IMR-90 (cell line): ENCODE data around the gene NCOA7. TPM values are rescaled to one million over a fixed set of nuclear protein-coding genes. Genes with fewer than 3 reads are reported as not detected.

ENCODE experiments used
- ATAC-seq: fragments of 200-7000 bp; cut with Tn5 transposase; 2 replicates; pipeline ENCODE4 v1.9.1; 2020; ENCODE audit warnings: low read depth, mild to moderate bottlenecking, moderate library complexity
- BruUV-seq: library from RNA; stranded (reverse); fragments of 400-500 nt; replicated peaks from 2 replicates; lab custom pipeline; 2021; lab: Mats Ljungman, UMichigan
- CTCF ChIA-PET: fragments of 300-600 bp; formaldehyde crosslinking; extraction: SDS; loops from one replicate; lab custom pipeline; 2021; ENCODE audit warnings: antibody characterized with exemption; lab: Yijun Ruan, JAX
- POLR2A ChIA-PET: fragments of 300-600 bp; sonication (Branson Sonifier 250); formaldehyde crosslinking; loops from one replicate; lab custom pipeline; 2022; ENCODE audit warnings: antibody characterized with exemption; ENCODE audit not compliant: unreplicated experiment; lab: Charles Lee
- DNase-seq: peaks from one replicate; pipeline ENCODE4 v3.0.0; 2013
- H2AFZ ChIP-seq: replicated peaks from 2 replicates; pipeline ENCODE3; 2013; ENCODE audit warnings: low read length, mild to moderate bottlenecking; ENCODE audit not compliant: poor library complexity
- H2AK5ac ChIP-seq: 2 replicates; pipeline ENCODE4 v1.6.1; 2013; ENCODE audit warnings: low read depth, low read length, inconsistent platforms
- H2AK9ac ChIP-seq: replicated peaks from 2 replicates; pipeline ENCODE3; 2013; ENCODE audit warnings: mild to moderate bottlenecking, low read depth, low read length, moderate library complexity; ENCODE audit not compliant: poor library complexity
- H2BK120ac ChIP-seq: 2 replicates; pipeline ENCODE4 v1.6.1; 2013; ENCODE audit warnings: low read depth, low read length, inconsistent platforms
- H2BK15ac ChIP-seq: 3 replicates; pipeline ENCODE4 v1.6.1; 2013; ENCODE audit warnings: low read depth, low read length, inconsistent platforms
- H2BK20ac ChIP-seq: 2 replicates; pipeline ENCODE4 v1.6.1; 2013; ENCODE audit warnings: low read depth, mild to moderate bottlenecking, inconsistent platforms, low read length, moderate library complexity
- H2BK5ac ChIP-seq: 2 replicates; pipeline ENCODE4 v1.6.1; 2013; ENCODE audit warnings: mild to moderate bottlenecking, low read depth, low read length, inconsistent platforms; ENCODE audit not compliant: poor library complexity, severe bottlenecking
- H3K14ac ChIP-seq: replicated peaks from 2 replicates; pipeline ENCODE4 v1.6.1; 2013; ENCODE audit warnings: low read depth, low read length, inconsistent platforms
- H3K18ac ChIP-seq: 2 replicates; pipeline ENCODE4 v1.6.1; 2013; ENCODE audit warnings: low read depth, low read length, control low read depth
- H3K23ac ChIP-seq: 2 replicates; pipeline ENCODE4 v1.6.1; 2013; ENCODE audit warnings: low read depth, low read length, inconsistent platforms
- H3K27ac ChIP-seq: 2 replicates; pipeline ENCODE4 v1.5.1; 2013; ENCODE audit warnings: mild to moderate bottlenecking, control low read depth, low read length; ENCODE audit not compliant: insufficient read depth
- H3K27me3 ChIP-seq: 2 replicates; pipeline ENCODE4 v1.6.1; 2013; ENCODE audit warnings: low read length; ENCODE audit not compliant: control insufficient read depth, insufficient read depth
- H3K36me3 ChIP-seq: 2 replicates; pipeline ENCODE4 v1.6.1; 2013; ENCODE audit warnings: low read length, mixed read lengths; ENCODE audit not compliant: control insufficient read depth, insufficient read depth
- H3K4ac ChIP-seq: 2 replicates; pipeline ENCODE4 v1.6.1; 2013; ENCODE audit warnings: low read depth, low read length, inconsistent platforms
- H3K4me1 ChIP-seq: 2 replicates; pipeline ENCODE4 v1.6.1; 2013; ENCODE audit warnings: low read length, mixed read lengths; ENCODE audit not compliant: control insufficient read depth, insufficient read depth
- H3K4me2 ChIP-seq: 2 replicates; pipeline ENCODE4 v1.6.1; 2013; ENCODE audit warnings: low read depth, mild to moderate bottlenecking, control low read depth, low read length, moderate library complexity
- H3K4me3 ChIP-seq: 2 replicates; pipeline ENCODE4 v1.5.1; 2013; ENCODE audit warnings: low read depth, mild to moderate bottlenecking, control low read depth, low read length, moderate library complexity; ENCODE audit not compliant: insufficient read depth
- H3K56ac ChIP-seq: 2 replicates; pipeline ENCODE4 v1.6.1; 2013; ENCODE audit warnings: low read length, inconsistent platforms; ENCODE audit not compliant: insufficient read depth; ENCODE audit errors: extremely low read depth
- H3K79me1 ChIP-seq, 2 experiments: 2 replicates each; pipeline ENCODE4 v1.6.1; 2013; ENCODE audit warnings: low read length in 2 of 2, inconsistent platforms in 1 of 2, low read depth in 1 of 2
- H3K9ac ChIP-seq: 2 replicates; pipeline ENCODE4 v1.6.1; 2013; ENCODE audit warnings: low read depth, low read length, control low read depth
- H3K9me1 ChIP-seq: 2 replicates; pipeline ENCODE4 v1.6.1; 2013; ENCODE audit warnings: low read length, inconsistent platforms; ENCODE audit not compliant: insufficient read depth
- H3K9me3 ChIP-seq: 2 replicates; pipeline ENCODE4 v1.6.1; 2013; ENCODE audit warnings: low read length; ENCODE audit not compliant: control insufficient read depth, insufficient read depth
- H4K20me1 ChIP-seq: 2 replicates; pipeline ENCODE4 v1.6.1; 2013; ENCODE audit warnings: low read length, inconsistent platforms; ENCODE audit not compliant: insufficient read depth
- H4K5ac ChIP-seq: 2 replicates; pipeline ENCODE4 v1.6.1; 2013; ENCODE audit warnings: mild to moderate bottlenecking, low read depth, low read length, control low read depth
- H4K8ac ChIP-seq, 2 experiments: 2 replicates each; pipeline ENCODE4 v1.6.1; 2013; ENCODE audit warnings: low read depth in 2 of 2, low read length in 2 of 2, control low read depth in 1 of 2, inconsistent platforms in 1 of 2
- H4K91ac ChIP-seq: 2 replicates; pipeline ENCODE4 v1.6.1; 2013; ENCODE audit warnings: low read depth, low read length, inconsistent platforms; ENCODE audit not compliant: insufficient read depth
- BHLHE40 ChIP-seq: fragments of 150-350 bp; IDR thresholded peaks from 2 replicates; pipeline ENCODE4 v1.6.1; 2016; ENCODE audit warnings: mild to moderate bottlenecking, low read depth, low read length
- CEBPB ChIP-seq: IDR thresholded peaks from 2 replicates; pipeline ENCODE4 v1.6.1; 2012; ENCODE audit warnings: low read depth, low read length, improper control_type of control experiment
- CHD1 ChIP-seq: IDR thresholded peaks from 2 replicates; pipeline ENCODE4 v1.6.1; 2012; ENCODE audit warnings: low read depth, low read length, improper control_type of control experiment
- CTCF ChIP-seq: conservative IDR thresholded peaks from 2 replicates; pipeline ENCODE4 v1.5.1; 2012; ENCODE audit warnings: mild to moderate bottlenecking, low read depth, low read length, improper control_type of control experiment
- FOS ChIP-seq: fragments of 150-350 bp; IDR thresholded peaks from 2 replicates; pipeline ENCODE4 v1.6.1; 2016; ENCODE audit warnings: low read depth, low read length
- MAFK ChIP-seq: IDR thresholded peaks from 2 replicates; pipeline ENCODE4 v1.6.1; 2012; ENCODE audit warnings: low read depth, low read length, improper control_type of control experiment
- MAZ ChIP-seq: IDR thresholded peaks from 2 replicates; pipeline ENCODE4 v1.6.1; 2012; ENCODE audit warnings: low read depth, mild to moderate bottlenecking, low read length, improper control_type of control experiment, moderate library complexity, borderline replicate concordance
- NFE2L2 ChIP-seq: fragments of 150-350 bp; IDR thresholded peaks from 2 replicates; pipeline ENCODE4 v1.6.1; 2016; ENCODE audit warnings: low read depth, mild to moderate bottlenecking, low read length
- POLR2A ChIP-seq: IDR thresholded peaks from 2 replicates; pipeline ENCODE4 v1.6.1; 2012; ENCODE audit warnings: mild to moderate bottlenecking, low read depth, low read length
- RAD21 ChIP-seq: IDR thresholded peaks from 2 replicates; pipeline ENCODE4 v1.6.1; 2012; ENCODE audit warnings: low read length, improper control_type of control experiment
- RCOR1 ChIP-seq: IDR thresholded peaks from 2 replicates; pipeline ENCODE4 v1.6.1; 2012; ENCODE audit warnings: mild to moderate bottlenecking, low read length, improper control_type of control experiment; ENCODE audit not compliant: insufficient replicate concordance
- RFX5 ChIP-seq: IDR thresholded peaks from 2 replicates; pipeline ENCODE4 v1.8.0; 2012; ENCODE audit warnings: low read depth, mild to moderate bottlenecking, low read length, moderate library complexity
- SMC3 ChIP-seq: fragments of 150-350 bp; IDR thresholded peaks from 2 replicates; pipeline ENCODE4 v1.6.1; 2016; ENCODE audit warnings: low read depth, mild to moderate bottlenecking, antibody characterized with exemption, low read length, moderate library complexity
- USF2 ChIP-seq: fragments of 150-350 bp; IDR thresholded peaks from 2 replicates; pipeline ENCODE4 v1.6.1; 2017; ENCODE audit warnings: mild to moderate bottlenecking, antibody characterized with exemption, low read length, low read depth
- WGBS, 2 experiments: methylation state at CpG; one replicate each; pipeline versions ENCODE4 v1.1.5 to v1.1.7; 2013; ENCODE audit warnings: missing lambda C conversion rate in 2 of 2; ENCODE audit not compliant: insufficient read length in 1 of 2; ENCODE audit errors: extremely low coverage in 2 of 2; 5-methylcytosine and 5-hydroxymethylcytosine counted together
- dilution Hi-C: fragments of 300-500 bp; cut with HindIII; formaldehyde crosslinking; loops from one replicate; pipeline ENCODE4 v1.14.3; 2018; ENCODE audit warnings: low sequenced_read_pairs; ENCODE audit not compliant: unreplicated experiment
- in situ Hi-C: fragments of 300-500 bp; cut with MboI; formaldehyde crosslinking; loops from 3 replicates; pipeline ENCODE4 v1.14.3; 2019; ENCODE audit warnings: low sequenced_read_pairs, inconsistent platforms, mixed read lengths
- intact Hi-C: fragments of 100-400 bp; cut with micrococcal nuclease; formaldehyde crosslinking; loops from 2 replicates; pipeline ENCODE4 v1.10.0; 2022
- polyA plus RNA-seq, 3 experiments: library from polyadenylated mRNA; depleted of rRNA; stranded (reverse); fragments of >200 nt; gene quantifications; 2 replicates each; pipeline ENCODE4 v1.2.3, GENCODE V29; 2012; ENCODE audit warnings: low replicate concordance in 1 of 3
- total RNA-seq: library from RNA; depleted of rRNA; stranded (reverse); fragments of >200 nt; gene quantifications from 2 replicates; pipeline ENCODE4 v1.2.3, GENCODE V29; 2012
- TF ChIP-seq, protein P1 (sequence below): fragments of 150-350 bp; IDR thresholded peaks from 2 replicates; pipeline ENCODE4 v1.6.1; 2016; ENCODE audit warnings: low read depth, mild to moderate bottlenecking, low read length, moderate library complexity, borderline replicate concordance

Gene NCOA7
- total and polyA plus RNA-seq, 2 of the 4 experiments (the other 2 are of a cell fraction), result 12.6 to 12.9 TPM

- BruUV-seq, result no TSS peak
- Histone ChIP-seq H3K4ac (no peak overlapping the region), H2AFZ (no peak overlapping the region), H3K27ac (no peak overlapping the region), H3K18ac (no peak overlapping the region), H3K14ac (no peak overlapping the region), H4K20me1 (no peaks in the 10 kb centered on the region), H3K56ac (no peak overlapping the region), H3K79me1 (peaks cover 13 to 27% of the 10 kb centered on the region in 2 experiments), H2BK5ac (no peak overlapping the region), H4K91ac (no peak overlapping the region), H3K23ac (no peak overlapping the region), H3K4me1 (peaks cover 4% of the 10 kb centered on the region), H3K9me1 (0 out of 2 replicates have a peak, but pooled peaks cover under 1% of the 10 kb centered on the region), H4K5ac (no peak overlapping the region), H3K36me3 (no peaks in the 10 kb centered on the region), H3K9ac (no peak overlapping the region), H4K8ac (no peak overlapping the region), H2AK9ac (no peak overlapping the region), H3K4me2 (no peak overlapping the region), H3K27me3 (no peaks in the 10 kb centered on the region), H2BK20ac (no peak overlapping the region), H2AK5ac (no peak overlapping the region), H3K4me3 (no peak overlapping the region), H2BK15ac (no peak overlapping the region), H2BK120ac (no peak overlapping the region), H3K9me3 (no peaks in the 10 kb centered on the region)
- TF ChIP-seq RAD21 (no peak), MAFK (no peak), CEBPB (no peak), BHLHE40 (no peak), SMC3 (no peak), MAZ (no peak), RFX5 (no peak), CHD1 (no peak), POLR2A (no peak), NFE2L2 (no peak), USF2 (no peak), CTCF (no peak), FOS (no peak), RCOR1 (no peak)
- TF ChIP-seq, protein P1, sequence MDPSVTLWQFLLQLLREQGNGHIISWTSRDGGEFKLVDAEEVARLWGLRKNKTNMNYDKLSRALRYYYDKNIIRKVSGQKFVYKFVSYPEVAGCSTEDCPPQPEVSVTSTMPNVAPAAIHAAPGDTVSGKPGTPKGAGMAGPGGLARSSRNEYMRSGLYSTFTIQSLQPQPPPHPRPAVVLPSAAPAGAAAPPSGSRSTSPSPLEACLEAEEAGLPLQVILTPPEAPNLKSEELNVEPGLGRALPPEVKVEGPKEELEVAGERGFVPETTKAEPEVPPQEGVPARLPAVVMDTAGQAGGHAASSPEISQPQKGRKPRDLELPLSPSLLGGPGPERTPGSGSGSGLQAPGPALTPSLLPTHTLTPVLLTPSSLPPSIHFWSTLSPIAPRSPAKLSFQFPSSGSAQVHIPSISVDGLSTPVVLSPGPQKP, result no peak
- intact Hi-C loops (loop anchor here (5.0 kb wide), 1 partner anchor 98 kb away; no protein-coding TSS in a partner anchor), in situ Hi-C loops (loop anchor here (5.0 kb wide), 1 partner anchor 168 kb away; no protein-coding TSS in a partner anchor), dilution Hi-C loops (no loop called here)
- CTCF ChIA-PET, result interaction anchor here (1.4 to 4.0 kb wide), 2 partner anchors 27 to 165 kb away, joined by 5 to 45 read pairs; partner anchors contain the start of gene NCOA7
- no CpG with 5 or more reads among the region's 5 CpGs for WGBS, 2 experiments
- ATAC-seq (no peak), DNase-seq (no peak)
- POLR2A ChIA-PET, result no interaction called here
These were observed 164.1 kb downstream of the NCOA7 start for GRCh38 chr6:125954735-125955339.
